Stimulated activated CD8-positive, alpha-beta memory T cell treated with anti-CD3 and anti-CD28 coated beads, Interleukin-2, amount 100 ng/mL, for 1 hour (primary cell): ENCODE data around the gene DTNBP1.
"Not testable (repeated sequence)": the region's sequence is repeated elsewhere in the genome, so short reads cannot be mapped to it uniquely, and the experiment has no call there.

Source experiments
- DNase-seq, 2 donors: peaks; one replicate each; pipeline ENCODE4 v3.0.0-alpha.2; 2020; ENCODE audit warnings: low read depth in 2 of 2

Gene DTNBP1

DNA sequence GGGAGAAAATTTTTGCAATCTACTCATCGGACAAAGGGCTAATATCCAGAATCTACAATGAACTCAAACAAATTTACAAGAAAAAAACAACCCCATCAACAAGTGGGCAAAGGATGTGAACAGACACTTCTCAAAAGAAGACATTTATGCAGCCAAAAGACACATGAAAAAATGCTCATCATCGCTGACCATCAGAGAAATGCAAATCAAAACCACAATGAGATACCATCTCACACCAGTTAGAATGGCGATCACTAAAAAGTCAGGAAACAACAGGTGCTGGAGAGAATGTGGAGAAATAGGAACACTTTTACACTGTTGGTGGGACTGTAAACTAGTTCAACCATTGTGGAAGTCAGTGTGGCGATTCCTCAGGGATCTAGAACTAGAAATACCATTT, 4.1 kb upstream of the DTNBP1 start:
- not testable (repeated sequence) for DNase-seq

DNA sequence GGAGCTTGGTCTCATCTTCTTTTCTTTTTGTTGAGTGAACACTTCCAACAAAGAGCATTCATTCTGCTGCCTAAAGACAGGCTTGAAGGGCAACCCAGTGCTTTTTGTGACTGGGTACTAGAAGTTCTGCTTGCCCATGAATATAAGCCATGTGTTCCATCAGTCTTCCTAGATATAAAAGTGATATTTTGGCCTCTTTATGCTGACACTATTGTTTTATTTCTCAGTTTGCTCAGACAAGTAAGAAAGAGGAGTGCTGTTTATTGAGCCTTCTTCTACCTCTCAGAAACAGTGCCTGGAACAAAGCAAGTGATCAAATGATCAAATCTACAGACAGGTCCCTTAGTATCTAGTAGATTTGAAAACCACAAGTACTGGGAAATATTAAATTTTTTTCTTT, 2.4 kb upstream of the DTNBP1 start:
- DNase-seq, result no peak

DNA sequence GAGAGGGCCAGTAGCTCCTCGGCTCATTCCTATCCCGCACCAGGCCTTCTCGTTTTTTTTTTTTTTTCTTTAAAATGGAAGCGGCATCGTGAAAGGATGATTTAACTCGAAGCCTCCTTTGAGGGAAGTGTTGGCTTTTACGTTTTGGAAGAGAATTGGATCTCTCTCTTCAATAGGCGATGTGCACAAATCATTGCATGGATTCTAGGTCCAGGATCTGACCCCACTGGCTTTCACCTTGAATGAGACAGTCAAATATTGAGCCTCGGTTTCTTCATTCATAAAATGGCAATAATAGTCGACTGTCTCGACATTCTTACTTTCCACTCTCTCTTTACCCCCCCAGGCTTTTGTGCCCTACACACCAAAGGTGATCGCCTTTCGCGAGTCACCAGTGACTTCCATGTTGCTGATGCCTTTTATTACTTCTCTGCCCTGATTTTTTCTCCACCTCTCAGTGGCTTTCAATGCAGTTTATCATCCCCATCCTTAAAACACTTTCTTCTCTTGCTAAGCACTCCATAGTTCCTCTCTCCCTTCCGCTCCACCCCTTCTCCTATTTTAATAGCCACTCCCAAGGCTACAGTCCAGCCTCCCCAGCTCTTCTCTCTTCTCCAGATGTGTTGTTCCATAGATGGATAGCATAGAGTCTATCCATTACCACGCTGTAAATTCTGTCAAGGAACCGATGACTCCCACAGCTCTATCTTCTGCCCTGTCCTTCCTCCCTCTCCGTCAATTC, 473 bp upstream of the DTNBP1 start:
- DNase-seq, result no peak

DNA sequence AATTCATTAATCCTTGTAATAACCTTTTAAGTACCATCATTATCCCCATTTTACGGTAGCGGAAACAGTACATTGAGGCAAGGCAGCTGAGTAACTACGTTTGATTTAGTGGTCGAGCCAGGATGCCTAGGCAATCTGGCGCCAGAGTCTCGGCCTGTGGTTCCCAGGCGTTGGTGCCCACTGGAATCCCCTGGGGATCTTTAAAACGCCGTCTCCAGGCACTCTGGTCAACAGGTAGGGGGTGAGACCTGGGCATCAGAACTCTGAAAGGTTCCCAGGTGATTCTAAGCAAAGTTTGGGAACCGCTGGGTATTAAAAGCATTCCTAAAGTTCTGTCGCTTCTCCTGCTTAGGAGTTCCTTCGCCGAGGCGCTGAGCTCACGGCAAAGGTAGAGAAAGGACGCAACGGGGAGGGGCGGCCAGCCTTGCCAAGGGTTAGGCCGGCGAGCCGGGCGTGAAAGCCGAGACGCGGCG, 939 bp downstream of the DTNBP1 start:
- no peak for DNase-seq

DNA sequence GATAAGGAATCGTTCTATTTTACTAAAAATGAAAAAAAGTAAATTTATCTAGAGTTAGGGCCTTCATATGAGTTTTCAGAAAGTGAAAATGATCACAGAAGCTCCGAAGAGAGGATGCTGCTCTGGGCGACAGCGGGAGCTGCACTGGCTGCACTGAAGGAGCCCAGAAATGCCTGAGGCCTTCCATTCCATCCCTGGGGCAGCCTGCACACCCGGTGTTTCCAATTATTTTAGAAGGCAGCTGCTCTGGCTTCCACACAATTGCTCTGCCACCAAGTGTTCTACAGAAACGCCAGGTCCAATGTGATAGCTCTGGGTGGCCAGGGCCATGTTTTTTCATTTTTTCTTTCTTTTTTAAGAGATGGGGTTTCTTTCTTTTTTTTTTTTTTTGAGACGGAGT, 3.6 kb downstream of the DTNBP1 start:
- DNase-seq, result no peak

DNA sequence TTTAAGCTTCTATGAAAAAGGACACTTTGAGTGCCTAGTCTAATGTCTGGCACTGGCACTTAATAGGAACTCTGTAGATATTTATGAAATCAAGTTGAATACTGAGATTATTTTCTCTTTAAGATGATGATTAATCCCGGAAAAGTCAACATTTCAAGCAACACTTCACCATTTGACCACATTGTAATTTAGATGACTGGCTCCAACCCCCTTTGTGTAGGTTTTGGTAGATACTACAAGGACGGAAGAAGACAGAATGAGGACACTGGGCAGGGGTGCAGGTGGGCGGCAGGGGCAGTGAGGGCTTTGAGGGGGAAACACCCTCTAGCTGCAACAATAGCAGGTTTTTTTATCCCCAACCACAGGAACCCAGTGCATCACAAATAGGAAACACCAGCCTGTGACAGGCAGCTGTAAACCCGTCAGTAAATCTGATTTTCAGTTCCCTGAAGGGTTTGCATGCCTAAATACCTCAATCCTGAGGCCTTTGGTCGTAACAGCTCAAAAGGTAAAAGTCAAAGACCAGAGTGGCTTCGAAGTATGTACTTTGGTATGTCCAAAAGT, 4.6 kb downstream of the DTNBP1 start:
- DNase-seq, result no peak

DNA sequence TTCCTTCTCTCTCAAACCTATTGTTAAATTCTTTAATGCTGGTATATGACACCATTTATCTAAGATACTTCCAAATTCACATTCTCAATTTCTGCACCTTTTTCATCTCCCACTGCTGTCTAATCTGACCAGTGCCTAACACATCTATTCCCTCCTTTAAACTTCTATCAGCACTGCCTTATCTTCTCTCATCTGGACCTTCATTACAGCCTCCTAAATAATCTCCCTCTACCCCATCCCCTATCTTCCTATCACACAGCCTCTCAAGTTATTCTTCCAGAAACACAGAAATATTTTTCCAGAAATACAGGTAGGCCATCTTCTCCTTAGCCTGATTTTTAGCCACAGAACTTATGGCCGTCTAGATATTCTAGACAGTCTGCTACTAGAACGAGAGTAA, 5.5 kb downstream of the DTNBP1 start:
- DNase-seq, result no peak

DNA sequence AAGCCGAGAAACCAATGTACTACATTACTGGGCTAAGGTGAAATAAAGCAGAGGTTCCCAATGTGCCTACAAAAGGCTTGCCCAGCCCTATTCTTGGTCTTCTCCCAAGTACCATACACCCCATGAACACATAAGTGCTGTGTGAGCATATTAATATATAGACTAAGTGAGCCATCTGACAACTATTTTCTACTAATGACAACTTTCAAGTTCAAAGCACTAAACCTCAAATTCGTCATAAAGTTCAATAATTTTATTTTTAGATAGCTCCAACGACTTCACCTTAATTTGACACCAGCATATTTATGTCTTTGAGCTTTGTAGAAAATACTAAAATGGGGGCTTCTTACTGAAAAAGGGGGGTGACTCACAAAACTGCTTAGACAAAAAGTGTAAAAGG, 6.7 kb downstream of the DTNBP1 start:
- DNase-seq, result no peak

DNA sequence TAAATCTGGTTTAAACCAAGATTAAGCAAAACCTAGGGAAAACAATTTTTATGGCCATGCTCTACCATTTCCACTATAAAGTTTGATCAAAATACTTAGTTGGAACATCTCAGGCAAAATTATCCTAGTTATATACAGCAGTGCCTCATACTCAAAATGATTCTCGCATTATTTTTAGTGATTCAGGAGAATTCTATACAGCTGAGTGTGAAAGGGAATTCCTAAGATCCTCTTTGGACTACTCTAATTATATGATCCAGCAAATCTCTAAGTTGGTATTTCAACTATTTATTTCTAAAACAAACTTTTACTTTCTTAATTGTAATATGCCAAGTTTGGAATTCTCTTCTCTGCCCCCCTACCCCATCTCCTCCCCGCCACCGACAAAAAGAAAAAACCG, 8.6 kb downstream of the DTNBP1 start:
- DNase-seq, result no peak

DNA sequence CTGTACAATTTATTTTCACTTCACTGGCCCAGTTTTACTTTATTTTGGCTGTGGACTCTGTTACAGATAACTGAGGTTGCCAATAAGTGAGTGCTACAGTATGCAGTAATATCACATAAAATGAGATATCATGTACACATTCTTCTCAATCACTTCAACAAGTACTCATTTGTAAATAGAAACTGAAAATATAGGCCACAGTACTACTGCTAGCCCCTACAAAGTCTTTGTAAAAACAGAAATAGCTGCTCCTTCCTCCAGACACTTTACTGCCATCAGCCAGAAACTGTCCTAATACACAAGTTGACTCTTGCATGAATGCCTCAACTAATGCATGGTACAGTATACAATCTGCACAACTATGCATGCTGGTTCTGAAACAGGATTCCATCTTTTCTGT, 9.2 kb downstream of the DTNBP1 start:
- DNase-seq, result no peak

DNA sequence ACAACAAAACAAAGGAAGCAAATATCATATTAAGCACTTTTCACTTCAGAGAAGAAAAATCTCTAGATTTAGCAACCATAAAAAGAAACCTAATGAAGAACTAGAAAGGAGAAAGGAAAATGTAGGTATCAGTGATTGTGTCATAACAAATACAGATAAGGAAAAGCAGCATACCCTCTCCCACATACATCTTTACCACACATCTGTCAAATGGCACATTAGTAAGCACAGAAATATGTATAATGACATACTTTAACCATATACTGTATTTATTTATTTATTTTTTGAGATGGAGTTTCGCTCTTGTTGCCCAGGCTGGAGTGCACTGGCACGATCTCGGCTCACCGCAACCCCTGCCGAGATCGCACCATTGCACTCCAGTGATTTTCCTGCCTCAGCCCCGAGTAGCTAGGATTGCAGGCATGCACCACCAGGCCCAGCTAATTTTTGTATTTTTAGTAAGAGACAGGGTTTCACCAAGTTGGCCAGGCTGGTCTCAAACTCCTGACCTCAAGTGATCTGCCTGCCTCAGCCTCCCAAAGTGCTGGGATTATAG, 12.7 kb downstream of the DTNBP1 start:
- DNase-seq, result not testable (repeated sequence)

DNA sequence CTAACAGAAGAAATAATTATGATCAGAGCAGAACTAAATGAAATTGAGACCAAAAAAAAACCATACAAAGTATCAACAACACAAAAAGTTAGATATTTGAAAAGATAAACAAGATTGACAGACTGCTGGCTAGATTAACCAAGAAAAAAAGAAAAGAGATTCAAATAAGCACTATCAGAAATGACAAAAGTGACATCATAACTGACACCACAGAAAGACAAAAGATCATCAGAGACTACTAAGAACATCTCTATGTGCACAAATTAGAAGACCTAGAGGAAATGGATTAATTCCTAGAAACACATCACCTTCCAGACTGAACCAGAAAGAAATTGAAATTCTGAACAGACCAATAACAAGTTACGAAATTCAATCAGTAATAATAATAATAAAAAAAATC, 17.9 kb downstream of the DTNBP1 start:
- no peak for DNase-seq

DNA sequence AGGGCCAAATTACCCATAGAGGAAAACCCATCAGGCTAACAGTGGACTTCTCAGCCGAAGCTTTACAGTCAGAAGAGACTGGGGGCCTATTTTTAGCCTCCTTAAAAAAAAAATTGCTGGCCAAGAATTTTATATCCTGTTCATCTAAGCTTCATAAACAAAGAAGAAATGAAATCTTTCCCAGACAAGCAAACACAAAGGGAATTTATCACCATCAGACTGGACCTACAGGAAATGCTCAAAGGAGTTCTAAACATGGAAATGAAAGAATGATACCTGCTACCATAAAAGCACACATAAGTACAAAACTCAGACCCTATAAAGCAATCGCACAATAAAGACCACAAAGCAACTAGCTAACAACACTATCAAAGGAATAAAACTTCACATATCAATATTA, 19.3 kb downstream of the DTNBP1 start:
- DNase-seq, result no peak

DNA sequence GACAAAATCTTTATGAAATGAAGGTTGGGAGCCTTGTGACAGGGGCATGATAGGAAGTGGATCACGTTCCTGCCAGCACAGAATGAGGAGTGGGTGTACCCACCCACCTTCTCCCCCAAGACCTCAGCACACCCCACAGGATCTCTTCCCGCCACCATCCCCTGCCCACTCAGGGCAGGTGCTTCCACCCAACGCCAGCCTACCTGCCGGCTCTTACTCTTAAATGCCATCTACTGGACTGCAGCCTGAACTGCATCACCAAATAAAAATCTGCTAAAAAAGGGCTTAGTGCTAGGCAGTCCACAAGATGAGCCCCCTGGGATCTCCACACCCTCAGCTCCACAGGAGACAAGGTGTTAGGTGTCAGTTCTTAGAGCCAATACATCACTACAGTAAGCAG, 20.6 kb downstream of the DTNBP1 start:
- no peak for DNase-seq

DNA sequence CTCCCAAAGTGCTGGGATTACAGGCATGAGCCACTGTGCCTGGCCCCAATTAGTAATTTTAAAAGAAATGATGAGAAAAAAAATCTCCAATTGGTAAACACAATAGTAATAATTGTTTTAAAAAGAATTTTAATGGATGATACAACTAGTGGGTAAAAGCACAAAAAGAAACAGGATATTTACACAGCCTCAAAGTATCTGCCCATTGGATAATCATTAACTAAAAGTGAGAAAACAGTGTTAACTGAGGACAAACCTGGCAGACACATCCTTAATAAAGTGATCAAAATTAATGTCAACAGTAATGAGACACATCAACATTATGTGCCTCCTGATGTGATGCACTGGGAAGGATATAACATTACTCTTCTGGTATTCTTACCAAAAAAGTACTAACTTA, 24.5 kb downstream of the DTNBP1 start:
- DNase-seq, result no peak

DNA sequence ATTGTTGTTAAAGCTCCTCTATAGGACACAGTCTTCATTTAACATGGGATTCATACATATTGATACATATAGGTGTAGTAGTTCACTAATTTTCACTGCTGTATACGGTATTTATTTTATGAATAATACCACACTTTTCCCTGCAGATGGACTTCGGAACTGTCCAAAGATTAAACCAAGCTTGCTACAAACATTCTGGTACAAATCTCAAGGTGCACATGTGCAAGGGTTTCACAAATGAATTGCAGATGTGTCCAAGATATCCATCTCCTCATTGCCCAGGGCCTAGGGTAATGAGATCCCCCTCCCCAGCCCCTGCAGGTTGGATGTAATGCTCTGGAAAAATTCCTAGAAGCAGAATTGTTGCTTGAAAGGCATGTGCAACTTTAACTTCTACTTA, 31.4 kb downstream of the DTNBP1 start:
- no peak for DNase-seq

DNA sequence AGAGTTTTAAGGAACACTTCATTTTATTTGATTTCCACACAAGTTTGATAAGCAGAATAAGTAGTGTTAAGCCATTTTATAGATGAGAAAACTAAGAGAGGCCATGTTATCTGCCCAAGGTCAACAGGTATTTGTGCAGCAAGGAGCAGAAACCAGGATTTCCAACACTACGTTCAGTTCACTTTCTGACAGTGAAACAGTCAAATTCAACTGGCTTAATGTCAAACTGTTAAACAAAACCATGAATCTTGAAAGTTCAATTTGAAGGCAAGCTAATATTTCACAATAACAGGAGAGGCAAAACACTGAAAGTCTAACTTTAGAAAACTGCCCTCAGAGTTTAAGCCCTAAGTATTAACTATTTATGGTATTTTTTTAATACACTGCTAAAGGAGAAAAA, 32.6 kb downstream of the DTNBP1 start:
- no peak for DNase-seq

DNA sequence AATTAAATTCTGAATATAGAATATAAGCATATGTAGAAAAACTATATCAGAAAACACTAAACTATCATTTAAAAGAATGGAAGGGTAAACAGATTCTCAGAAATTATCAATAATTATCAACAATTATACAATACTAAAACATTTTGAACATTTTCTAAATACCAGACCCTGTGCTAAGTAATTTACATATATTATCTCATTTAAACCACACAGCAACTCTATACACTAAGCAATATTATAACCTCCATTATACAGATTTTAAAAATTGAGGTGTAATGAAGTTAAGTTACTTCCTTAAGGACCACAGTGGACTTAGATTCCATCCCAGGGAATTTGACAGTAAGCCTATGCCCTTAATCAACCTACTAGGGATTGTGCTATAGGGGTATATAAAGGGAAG, 33.3 kb downstream of the DTNBP1 start:
- DNase-seq, result no peak

DNA sequence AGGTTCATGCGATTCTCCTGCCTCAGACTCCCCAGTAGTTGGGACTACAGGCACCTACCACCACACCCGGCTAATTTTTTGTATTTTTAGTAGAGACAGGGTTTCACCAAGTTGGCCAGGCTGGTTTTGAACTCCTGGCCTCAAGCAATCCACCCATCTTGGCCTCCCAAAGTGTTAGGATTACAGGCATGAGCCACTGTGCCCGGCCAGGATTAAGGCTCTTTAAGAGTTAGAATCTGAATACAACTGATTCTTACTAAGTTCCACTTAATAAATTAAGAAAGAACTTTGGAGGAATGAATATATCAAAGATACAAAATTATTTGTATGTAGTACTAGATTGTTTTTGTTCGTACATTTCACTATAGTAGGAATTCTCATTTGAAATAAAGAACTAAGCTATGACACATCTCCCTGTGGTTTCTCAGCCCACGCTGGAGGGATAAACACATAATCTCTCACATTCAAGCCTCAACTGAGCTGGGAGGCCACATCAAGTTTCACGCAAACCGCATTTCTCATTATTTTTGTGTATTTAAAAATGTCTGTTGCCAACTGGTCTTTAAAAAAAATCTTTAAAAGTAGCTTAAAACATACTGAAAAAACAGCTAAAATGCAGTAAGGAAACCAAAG, 34.2 kb downstream of the DTNBP1 start:
- DNase-seq, result peak in 1 of 2 donors; percentile 7

DNA sequence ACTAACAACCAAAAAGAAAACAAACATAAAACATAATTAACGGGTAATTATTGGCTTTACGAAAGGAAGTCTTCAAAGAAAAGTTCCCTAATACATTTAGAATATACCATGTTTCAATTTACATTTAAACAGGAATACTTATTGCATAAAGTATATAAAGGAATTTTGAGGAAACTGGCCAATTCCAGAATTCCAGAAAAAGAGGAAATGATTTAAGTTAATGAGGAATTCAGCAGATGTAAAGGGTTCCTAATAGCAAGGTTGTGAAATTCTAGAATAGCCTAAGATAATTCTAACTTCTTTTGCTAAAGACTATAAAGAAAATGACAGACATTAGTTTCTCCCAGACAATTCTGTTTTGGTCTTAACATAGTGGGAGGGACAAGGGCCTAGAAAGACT, 35.0 kb downstream of the DTNBP1 start:
- no peak for DNase-seq

DNA sequence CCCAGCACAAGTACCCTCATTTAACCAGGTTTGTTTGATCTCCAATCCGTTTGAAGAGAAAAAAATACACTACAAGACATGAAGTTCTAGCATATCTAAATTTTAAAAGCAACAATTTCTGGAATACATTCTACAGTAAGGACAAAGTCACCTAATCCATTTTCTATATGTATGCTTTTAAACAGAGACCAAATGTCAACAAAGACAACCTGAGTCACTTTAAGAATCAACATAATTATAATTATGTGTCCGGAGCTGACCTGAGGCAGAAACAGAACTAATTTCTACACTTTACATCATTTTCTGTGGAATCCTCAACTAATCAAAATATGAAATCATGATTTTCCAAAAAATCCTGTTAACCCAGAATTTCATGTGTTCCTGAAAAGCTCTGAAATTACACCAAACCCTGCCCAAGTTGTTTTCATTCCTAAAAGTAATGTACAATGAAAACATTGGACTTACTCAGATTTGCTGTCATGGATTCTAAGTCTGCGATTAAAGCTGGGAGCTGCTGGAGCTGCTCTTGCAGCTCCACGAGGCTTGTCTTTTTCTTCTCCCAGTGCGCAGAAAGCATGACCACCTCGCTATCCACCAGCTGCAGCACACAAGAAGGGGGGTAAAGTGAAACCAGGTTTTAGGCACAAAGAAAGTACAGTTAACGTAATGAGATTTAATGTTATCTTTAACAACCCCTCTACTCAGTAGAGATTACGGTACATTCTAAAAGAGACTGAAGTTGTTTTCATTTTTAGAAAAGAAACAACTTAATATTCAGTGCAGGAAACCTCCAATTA, 35.8 kb downstream of the DTNBP1 start:
- no peak for DNase-seq

DNA sequence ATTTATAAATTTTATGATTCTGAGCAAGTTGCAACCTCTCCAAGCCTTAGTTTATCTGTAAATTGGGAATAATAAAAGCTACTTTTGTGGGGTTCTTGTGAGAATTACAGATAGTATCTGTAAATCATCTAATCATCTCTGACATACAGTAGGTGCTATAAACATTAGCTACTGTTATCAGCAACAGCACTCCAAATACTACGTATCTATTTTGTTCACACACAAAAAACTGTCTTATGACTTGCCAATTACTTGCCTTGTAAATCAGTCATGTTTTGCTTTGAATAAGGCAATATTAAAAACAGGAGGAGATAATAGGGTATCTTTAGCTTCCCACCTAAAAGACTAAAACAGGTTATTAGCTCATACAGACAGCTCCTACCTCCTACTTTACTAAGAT, 36.7 kb downstream of the DTNBP1 start:
- no peak for DNase-seq
